ENCODE results near the gene USH2A. TPM values are rescaled to one million over a fixed set of nuclear protein-coding genes. Genes with fewer than 3 reads are reported as not detected.

Gene USH2A
- total and polyA plus RNA-seq, 12 donors, result 0.03 to 1.9 (median 0.16) TPM; not detected in 3

- intact Hi-C loops (cut with DNase I), result no loop called here
- TF ChIP-seq POLR2A (IDR thresholded peaks at IDR 0.05) (no peak), CTCF (IDR thresholded peaks at IDR 0.05) (no peak)
Measured at GRCh38 chr1:216437603-216438002, 14.4 kb upstream of the USH2A start.

GRCh38 chr1:216434232-216434631 lies 11.0 kb upstream of the USH2A start:
- TF ChIP-seq POLR2A (IDR thresholded peaks at IDR 0.05) (no peak), CTCF (IDR thresholded peaks at IDR 0.05) (no peak)
- H3K9me3 ChIP-seq (replicated peaks in 1 of 3), result no peaks in the 10 kb centered on the region
- no peak overlapping the region for H3K4me3 ChIP-seq
- intact Hi-C loops (cut with DNase I), result no loop called here
- no peak overlapping the region for H3K27ac ChIP-seq
- DNase-seq, result no peak
- H3K36me3 ChIP-seq (replicated peaks in 1 of 2), result no peaks in the 10 kb centered on the region
- H3K4me1 ChIP-seq (replicated peaks in 1 of 2), result no peaks in the 10 kb centered on the region
- H3K27me3 ChIP-seq, result no peaks in the 10 kb centered on the region

More at GRCh38 chr1:216437603-216438002, 14.4 kb upstream of the USH2A start:
- Histone ChIP-seq H3K27ac (no peak overlapping the region), H3K4me1 (replicated peaks in 1 of 2) (no peaks in the 10 kb centered on the region), H3K27me3 (no peaks in the 10 kb centered on the region), H3K36me3 (replicated peaks in 1 of 2) (no peaks in the 10 kb centered on the region), H3K9me3 (replicated peaks in 1 of 3) (no peaks in the 10 kb centered on the region), H3K4me3 (no peak overlapping the region)
- no peak for DNase-seq
- WGBS, 4 donors, result 85 to 91% (median 87%) methylated on average over 5 of the region's 5 CpGs

- Histone ChIP-seq H3K27me3 (no peaks in the 10 kb centered on the region), H3K4me3 (no peak overlapping the region), H3K9me3 (replicated peaks in 1 of 3) (no peaks in the 10 kb centered on the region), H3K36me3 (replicated peaks in 1 of 2) (no peaks in the 10 kb centered on the region), H3K27ac (no peak overlapping the region), H3K4me1 (replicated peaks in 1 of 2) (no peaks in the 10 kb centered on the region)
- no peak for TF ChIP-seq CTCF (IDR thresholded peaks at IDR 0.05)
- no peak for TF ChIP-seq POLR2A (IDR thresholded peaks at IDR 0.05)
- intact Hi-C loops (cut with DNase I), result no loop called here
- WGBS, 4 donors, result 46 to 62% (median 56%) methylated on average over 2 of the region's 2 CpGs
- no peak for DNase-seq
Measured at GRCh38 chr1:216433175-216433574, 9.9 kb upstream of the USH2A start.

GRCh38 chr1:216430744-216431143 lies 7.5 kb upstream of the USH2A start:
- H3K4me1 ChIP-seq (replicated peaks in 1 of 2), result no peaks in the 10 kb centered on the region
- H3K9me3 ChIP-seq (replicated peaks in 1 of 3), result no peaks in the 10 kb centered on the region
- WGBS, 4 donors, result 82 to 94% (median 86%) methylated on average over 2 of the region's 2 CpGs
- no peak overlapping the region for H3K4me3 ChIP-seq
- no peaks in the 10 kb centered on the region for H3K36me3 ChIP-seq (replicated peaks in 1 of 2)
- no peak for DNase-seq
- intact Hi-C loops (cut with DNase I), result no loop called here
- no peak overlapping the region for H3K27ac ChIP-seq
- TF ChIP-seq CTCF (IDR thresholded peaks at IDR 0.05) (no peak), POLR2A (IDR thresholded peaks at IDR 0.05) (no peak)
- no peaks in the 10 kb centered on the region for H3K27me3 ChIP-seq

Data from adrenal gland (tissue), 12 donors.